Immature natural killer cell (primary cell): ENCODE data around the gene PACS1. TPM values are rescaled to one million over a fixed set of nuclear protein-coding genes. Genes with fewer than 3 reads are reported as not detected.

Experiments used
- DNase-seq, 3 donors: peaks; one replicate each; pipeline ENCODE4 v3.0.0; 2022; ENCODE audit warnings: mixed read lengths in 1 of 3
- H3K27ac Mint-ChIP-seq, 6 donors: one replicate each; pipeline ENCODE4 v1.8.0; 2020; ENCODE audit warnings: mixed read lengths in 6 of 6, mild to moderate bottlenecking in 5 of 6, inconsistent platforms in 4 of 6, moderate library complexity in 3 of 6
- H3K27me3 Mint-ChIP-seq, 3 donors: one replicate each; pipeline ENCODE4 v1.8.0; 2020 to 2021; ENCODE audit warnings: low read depth in 3 of 3, mild to moderate bottlenecking in 3 of 3, mixed read lengths in 3 of 3, moderate library complexity in 3 of 3, inconsistent platforms in 1 of 3
- H3K36me3 Mint-ChIP-seq, 3 donors: one replicate each; pipeline ENCODE4 v1.8.0; 2020; ENCODE audit warnings: mixed read lengths in 3 of 3, inconsistent platforms in 2 of 3, mild to moderate bottlenecking in 2 of 3
- H3K4me1 Mint-ChIP-seq, 2 donors: one replicate each; pipeline ENCODE4 v1.8.0; 2020; ENCODE audit warnings: inconsistent platforms in 2 of 2, mild to moderate bottlenecking in 2 of 2, mixed read lengths in 2 of 2, moderate library complexity in 1 of 2
- H3K4me3 Mint-ChIP-seq, 5 donors: one replicate each; pipeline ENCODE4 v1.8.0; 2020; ENCODE audit warnings: mild to moderate bottlenecking in 5 of 5, mixed read lengths in 5 of 5, inconsistent platforms in 3 of 5, moderate library complexity in 3 of 5
- H3K9me3 Mint-ChIP-seq, 6 donors: one replicate each; pipeline ENCODE4 v1.8.0; 2020; ENCODE audit warnings: mild to moderate bottlenecking in 6 of 6, mixed read lengths in 6 of 6, inconsistent platforms in 4 of 6, moderate library complexity in 3 of 6
- polyA plus RNA-seq, 3 donors: library from polyadenylated mRNA; unstranded; fragments of 300-500 nt; fragmentation: Illumina TruSeq; gene quantifications; one replicate each; pipeline ENCODE4 v1.2.3, GENCODE V29; 2021

Gene PACS1
- polyA plus RNA-seq, 3 donors from 2014 or later: 10.0 to 72.3 (median 23.9) TPM

- H3K27me3 Mint-ChIP-seq: peaks cover 0 to 6% (median 2%) of the 10 kb centered on the region in 3 donors
- H3K9me3 Mint-ChIP-seq: no peaks in the 10 kb centered on the region
- H3K36me3 Mint-ChIP-seq: peaks cover 14 to 42% (median 29%) of the 10 kb centered on the region in 3 donors
- no peak for DNase-seq
- H3K4me3 Mint-ChIP-seq: no peak overlapping the region
- no peaks in the 10 kb centered on the region for H3K4me1 Mint-ChIP-seq
- H3K27ac Mint-ChIP-seq: no peak overlapping the region
Observed at GRCh38 chr11:66228521-66228920, 158.4 kb downstream of the PACS1 start.

GRCh38 chr11:66230156-66230555 is 160.1 kb downstream of the PACS1 start:
- no peak overlapping the region for H3K4me3 Mint-ChIP-seq
- H3K27me3 Mint-ChIP-seq: peaks cover 1 to 6% (median 2%) of the 10 kb centered on the region in 3 donors
- no peaks in the 10 kb centered on the region for H3K9me3 Mint-ChIP-seq
- no peak for DNase-seq
- H3K27ac Mint-ChIP-seq: no peak overlapping the region
- peaks cover 18 to 49% (median 34%) of the 10 kb centered on the region in 3 donors for H3K36me3 Mint-ChIP-seq
- peaks cover 0 to 1% of the 10 kb centered on the region in 2 donors for H3K4me1 Mint-ChIP-seq

- H3K27ac Mint-ChIP-seq: no peak overlapping the region
- H3K27me3 Mint-ChIP-seq: peaks cover 1 to 6% (median 4%) of the 10 kb centered on the region in 3 donors
- H3K4me1 Mint-ChIP-seq: peaks cover 0 to 3% of the 10 kb centered on the region in 2 donors
- no peak for DNase-seq
- no peak overlapping the region for H3K4me3 Mint-ChIP-seq
- peaks cover 23 to 55% (median 40%) of the 10 kb centered on the region in 3 donors for H3K36me3 Mint-ChIP-seq
- H3K9me3 Mint-ChIP-seq: no peaks in the 10 kb centered on the region
Observed at GRCh38 chr11:66230978-66231377, 160.9 kb downstream of the PACS1 start.

DNA sequence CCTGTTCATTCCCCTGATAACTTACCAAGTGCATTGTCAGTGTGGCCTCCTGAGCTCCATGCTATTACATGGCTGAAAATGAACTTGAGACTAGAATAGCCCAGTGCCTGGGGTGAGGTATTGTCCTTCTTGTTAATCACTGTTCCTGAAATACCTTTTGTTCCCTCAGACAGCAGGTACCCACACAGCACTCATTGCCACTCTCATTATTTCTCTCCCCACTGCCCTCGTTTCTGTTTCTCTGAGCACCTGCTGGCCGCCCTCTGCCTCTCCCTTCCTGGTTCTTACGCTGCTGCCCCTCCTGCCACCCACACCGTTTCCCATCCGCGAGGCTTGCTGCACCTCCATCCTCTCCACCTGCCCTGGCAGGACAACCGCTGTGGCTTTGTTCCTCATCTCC is 161.5 kb downstream of the PACS1 start:
- Mint-ChIP-seq H3K27me3 (peaks cover 1 to 6% (median 4%) of the 10 kb centered on the region in 3 donors), H3K36me3 (peaks cover 23 to 55% (median 40%) of the 10 kb centered on the region in 3 donors), H3K4me1 (peaks cover 0 to 3% of the 10 kb centered on the region in 2 donors), H3K27ac (no peak overlapping the region), H3K4me3 (no peak overlapping the region), H3K9me3 (no peaks in the 10 kb centered on the region)
- no peak for DNase-seq

DNA sequence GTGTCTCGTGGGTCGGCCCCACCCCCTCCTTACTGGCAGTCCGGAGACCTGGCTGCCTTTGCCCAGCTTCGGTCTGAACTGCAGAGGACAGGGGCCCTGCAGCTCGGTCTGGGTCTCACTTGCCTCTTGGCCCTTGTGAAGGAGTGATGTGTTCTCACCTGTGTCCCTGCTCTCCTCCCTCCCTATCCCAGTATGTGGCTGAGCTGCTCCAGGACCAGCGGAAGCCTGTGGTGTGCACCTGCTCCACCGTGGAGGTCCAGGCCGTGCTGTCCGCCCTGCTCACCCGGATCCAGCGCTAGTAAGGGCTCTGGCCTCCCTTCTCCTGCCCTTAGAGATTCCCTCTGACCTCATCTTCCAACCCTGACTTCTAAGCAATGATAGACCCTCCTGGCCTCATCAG is 162.7 kb downstream of the PACS1 start:
- peaks cover 28 to 59% (median 44%) of the 10 kb centered on the region in 3 donors for H3K36me3 Mint-ChIP-seq
- peaks cover 4 to 6% (median 6%) of the 10 kb centered on the region in 3 donors for H3K27me3 Mint-ChIP-seq
- H3K27ac Mint-ChIP-seq: no peak overlapping the region
- H3K4me1 Mint-ChIP-seq: peaks cover 7 to 11% of the 10 kb centered on the region in 2 donors
- no peak for DNase-seq
- no peak overlapping the region for H3K4me3 Mint-ChIP-seq
- no peaks in the 10 kb centered on the region for H3K9me3 Mint-ChIP-seq

DNA sequence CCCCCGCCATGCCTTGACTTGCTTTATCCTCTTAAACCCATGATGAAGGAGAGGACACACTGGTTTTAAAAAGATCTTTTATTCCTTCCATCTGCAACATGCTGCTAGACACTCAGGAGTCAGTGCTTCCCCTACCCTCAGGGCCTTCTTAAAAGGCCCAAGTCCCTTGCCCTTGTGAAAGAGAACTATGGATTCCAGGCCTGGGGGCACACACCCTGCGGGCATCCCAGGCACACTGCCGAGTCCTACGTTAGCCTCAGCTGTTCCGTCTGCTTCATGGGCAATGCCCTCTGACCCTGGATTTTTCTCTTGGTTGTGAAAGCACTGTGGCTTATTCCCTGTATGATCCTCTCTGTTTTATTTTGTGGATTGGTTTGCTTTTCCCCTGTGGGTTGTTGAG is 163.2 kb downstream of the PACS1 start:
- Mint-ChIP-seq H3K4me1 (peaks cover 13 to 17% of the 10 kb centered on the region in 2 donors), H3K36me3 (peaks cover 28 to 57% (median 44%) of the 10 kb centered on the region in 3 donors), H3K9me3 (no peaks in the 10 kb centered on the region), H3K4me3 (no peak overlapping the region), H3K27ac (no peak overlapping the region), H3K27me3 (peaks cover 4 to 6% (median 6%) of the 10 kb centered on the region in 3 donors)
- DNase-seq: no peak

DNA sequence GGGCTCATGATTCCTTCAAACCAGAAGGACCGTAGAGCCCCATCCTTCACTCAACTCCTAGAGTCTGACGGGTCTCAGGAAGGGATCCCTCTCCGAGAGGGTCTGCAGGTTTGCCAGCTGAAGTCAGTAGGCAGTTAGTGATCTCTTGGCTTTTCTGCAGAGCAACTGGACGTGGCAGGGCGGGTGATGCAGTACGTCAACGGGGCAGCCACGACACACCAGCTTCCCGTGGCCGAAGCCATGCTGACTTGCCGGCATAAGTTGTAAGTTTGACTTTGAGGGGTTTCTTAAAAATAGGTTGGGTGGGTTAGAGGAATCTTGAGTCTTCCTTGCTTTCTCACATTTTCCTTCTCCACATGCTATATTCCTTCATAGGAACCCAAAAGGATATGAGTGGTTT is 165.1 kb downstream of the PACS1 start:
- H3K27me3 Mint-ChIP-seq: peaks cover 4 to 8% (median 4%) of the 10 kb centered on the region in 3 donors
- H3K9me3 Mint-ChIP-seq: no peaks in the 10 kb centered on the region
- H3K27ac Mint-ChIP-seq: no peak overlapping the region
- H3K36me3 Mint-ChIP-seq: peaks cover 22 to 60% (median 40%) of the 10 kb centered on the region in 3 donors
- peaks cover 27 to 30% of the 10 kb centered on the region in 2 donors for H3K4me1 Mint-ChIP-seq
- no peak overlapping the region for H3K4me3 Mint-ChIP-seq
- DNase-seq: no peak

- H3K36me3 Mint-ChIP-seq: peaks cover 19 to 49% (median 30%) of the 10 kb centered on the region in 3 donors
Observed at GRCh38 chr11:66237867-66238266, 167.8 kb downstream of the PACS1 start.

DNA sequence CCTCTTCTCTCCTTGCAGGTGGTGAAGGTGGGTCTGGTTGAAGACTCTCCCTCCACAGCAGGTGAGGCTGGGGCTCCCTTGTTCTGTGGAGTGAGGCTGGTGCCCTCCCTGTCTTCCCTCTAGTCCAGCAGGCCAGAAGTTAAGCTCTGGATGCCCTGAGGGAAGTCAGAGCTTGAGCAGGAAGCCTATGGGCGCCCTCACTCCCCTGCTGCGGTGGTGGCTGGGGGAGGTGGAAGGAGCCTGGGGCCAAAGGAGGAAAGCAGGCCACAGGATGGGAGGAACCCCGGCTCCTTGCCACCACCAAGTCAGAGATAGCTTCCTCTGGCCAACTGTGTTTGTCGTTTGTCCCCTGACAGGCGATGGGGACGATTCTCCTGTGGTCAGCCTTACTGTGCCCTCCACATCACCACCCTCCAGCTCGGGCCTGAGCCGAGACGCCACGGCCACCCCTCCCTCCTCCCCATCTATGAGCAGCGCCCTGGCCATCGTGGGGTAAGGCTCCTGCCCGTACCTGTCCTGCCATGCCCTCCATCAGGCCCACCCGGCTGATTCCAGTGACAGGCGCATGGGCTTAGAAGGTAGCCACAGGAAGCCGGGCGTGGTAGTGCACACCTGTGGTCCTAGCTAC is 168.8 kb downstream of the PACS1 start:
- Mint-ChIP-seq H3K27ac (peak overlapping the region; percentile 7 to 88 (median 71)), H3K9me3 (no peaks in the 10 kb centered on the region), H3K27me3 (peaks cover 0 to 10% (median 9%) of the 10 kb centered on the region in 3 donors), H3K36me3 (peaks cover 19 to 39% (median 24%) of the 10 kb centered on the region in 3 donors), H3K4me1 (peaks cover 27 to 30% of the 10 kb centered on the region in 2 donors), H3K4me3 (peak overlapping the region in 4 of 5 donors; percentile 38 to 80 (median 50))
- peak in 2 of 3 donors; percentile 19 to 21 for DNase-seq

More at GRCh38 chr11:66237867-66238266, 167.8 kb downstream of the PACS1 start:
- Mint-ChIP-seq H3K27ac (peak overlapping the region; percentile 78 to 88 (median 88)), H3K4me3 (peak overlapping the region; percentile 52 to 80 (median 58)), H3K27me3 (peaks cover 3 to 9% (median 8%) of the 10 kb centered on the region in 3 donors), H3K9me3 (no peaks in the 10 kb centered on the region), H3K4me1 (peaks cover 27 to 30% of the 10 kb centered on the region in 2 donors)
- DNase-seq: no peak

DNA sequence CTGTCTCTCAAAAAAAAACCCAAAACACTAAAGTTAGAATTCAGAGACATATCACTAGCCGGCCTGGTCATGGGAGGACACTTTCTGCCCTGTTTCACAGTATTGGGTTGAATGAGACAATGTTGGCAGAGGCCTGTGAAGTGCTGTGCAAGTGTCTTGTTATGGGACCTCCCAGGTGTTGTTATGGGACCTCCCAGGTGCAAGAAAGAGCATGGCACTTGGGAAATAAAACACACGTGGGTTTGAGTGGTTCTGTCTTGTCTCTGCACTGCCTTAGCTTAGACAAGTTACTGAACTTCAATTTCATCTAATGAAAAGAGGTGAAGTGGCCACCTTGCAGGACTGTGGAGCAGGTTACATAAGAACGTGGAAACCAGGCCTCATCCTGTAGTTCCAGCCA is 169.4 kb downstream of the PACS1 start:
- Mint-ChIP-seq H3K4me3 (peak overlapping the region in 3 of 5 donors; percentile 14 to 55 (median 21)), H3K36me3 (peaks cover 15 to 35% (median 20%) of the 10 kb centered on the region in 3 donors), H3K27me3 (peaks cover 0 to 12% (median 8%) of the 10 kb centered on the region in 3 donors), H3K27ac (peak overlapping the region in 4 of 6 donors; percentile 35 to 72 (median 59)), H3K9me3 (no peaks in the 10 kb centered on the region), H3K4me1 (peaks cover 27 to 30% of the 10 kb centered on the region in 2 donors)
- DNase-seq: no peak

GRCh38 chr11:66239998-66240780 is 170.1 kb downstream of the PACS1 start:
- peak overlapping the region in 2 of 6 donors; percentile 45 to 72 for H3K27ac Mint-ChIP-seq

GRCh38 chr11:66240781-66241136 is 170.7 kb downstream of the PACS1 start:
- DNase-seq: no peak
- Mint-ChIP-seq H3K4me3 (no peak overlapping the region), H3K27ac (no peak overlapping the region), H3K9me3 (no peaks in the 10 kb centered on the region), H3K4me1 (peaks cover 27% of the 10 kb centered on the region in 2 donors), H3K27me3 (peaks cover 0 to 11% (median 8%) of the 10 kb centered on the region in 3 donors), H3K36me3 (peaks cover 10 to 27% (median 10%) of the 10 kb centered on the region in 3 donors)

More at GRCh38 chr11:66239998-66240780, 170.1 kb downstream of the PACS1 start:
- Mint-ChIP-seq H3K4me1 (peaks cover 27 to 29% of the 10 kb centered on the region in 2 donors), H3K4me3 (no peak overlapping the region), H3K9me3 (no peaks in the 10 kb centered on the region), H3K36me3 (peaks cover 15 to 33% (median 15%) of the 10 kb centered on the region in 3 donors), H3K27me3 (peaks cover 0 to 12% (median 8%) of the 10 kb centered on the region in 3 donors)
- DNase-seq: no peak

DNA sequence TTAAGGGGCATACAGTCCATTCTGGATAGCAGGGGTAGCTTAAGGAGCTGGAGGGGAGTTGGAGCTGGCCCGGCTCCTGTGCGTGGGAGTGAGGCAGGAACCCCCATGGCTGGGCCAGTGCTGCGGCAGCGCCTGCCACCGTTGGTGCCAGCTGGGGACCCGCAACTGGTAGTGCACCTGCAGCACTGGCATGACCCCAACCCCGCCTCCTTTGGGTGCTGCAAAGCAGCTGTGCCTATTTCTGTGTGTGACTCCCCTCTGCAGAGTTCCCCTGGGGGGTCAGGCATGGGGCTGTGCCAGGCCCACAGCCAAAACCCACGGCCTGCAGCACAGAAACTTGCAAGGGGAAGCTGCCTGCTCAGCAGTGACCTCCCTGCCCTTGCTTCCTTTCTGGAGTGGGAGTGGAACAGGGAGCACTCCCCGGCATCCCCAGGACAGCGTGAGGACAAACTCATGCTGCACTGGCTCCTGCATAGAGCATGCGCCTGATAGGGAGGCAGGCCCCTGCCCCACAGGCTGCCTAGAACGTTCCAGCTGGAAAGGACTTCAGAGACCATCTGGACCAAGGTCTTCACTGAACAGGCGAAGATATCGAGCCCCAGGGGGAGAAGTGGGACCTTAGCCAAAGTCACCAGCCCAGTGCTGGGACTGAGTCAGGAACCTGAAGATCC is 172.2 kb downstream of the PACS1 start:
- H3K4me3 Mint-ChIP-seq: no peak overlapping the region
- H3K9me3 Mint-ChIP-seq: no peaks in the 10 kb centered on the region
- peaks cover 8 to 25% (median 10%) of the 10 kb centered on the region in 3 donors for H3K36me3 Mint-ChIP-seq
- H3K27ac Mint-ChIP-seq: no peak overlapping the region
- DNase-seq: no peak
- peaks cover 0 to 11% (median 7%) of the 10 kb centered on the region in 3 donors for H3K27me3 Mint-ChIP-seq
- H3K4me1 Mint-ChIP-seq: peaks cover 24 to 25% of the 10 kb centered on the region in 2 donors
